Cerebellar cortex (tissue), 1 donor: ENCODE results near the gene DMAC1.

Source experiments
- DNase-seq: peaks from one replicate; pipeline ENCODE4 v3.0.0-alpha.2; 2015; ENCODE audit warnings: low spot score

DMAC1 gene, protein sequence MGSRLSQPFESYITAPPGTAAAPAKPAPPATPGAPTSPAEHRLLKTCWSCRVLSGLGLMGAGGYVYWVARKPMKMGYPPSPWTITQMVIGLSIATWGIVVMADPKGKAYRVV

DNA sequence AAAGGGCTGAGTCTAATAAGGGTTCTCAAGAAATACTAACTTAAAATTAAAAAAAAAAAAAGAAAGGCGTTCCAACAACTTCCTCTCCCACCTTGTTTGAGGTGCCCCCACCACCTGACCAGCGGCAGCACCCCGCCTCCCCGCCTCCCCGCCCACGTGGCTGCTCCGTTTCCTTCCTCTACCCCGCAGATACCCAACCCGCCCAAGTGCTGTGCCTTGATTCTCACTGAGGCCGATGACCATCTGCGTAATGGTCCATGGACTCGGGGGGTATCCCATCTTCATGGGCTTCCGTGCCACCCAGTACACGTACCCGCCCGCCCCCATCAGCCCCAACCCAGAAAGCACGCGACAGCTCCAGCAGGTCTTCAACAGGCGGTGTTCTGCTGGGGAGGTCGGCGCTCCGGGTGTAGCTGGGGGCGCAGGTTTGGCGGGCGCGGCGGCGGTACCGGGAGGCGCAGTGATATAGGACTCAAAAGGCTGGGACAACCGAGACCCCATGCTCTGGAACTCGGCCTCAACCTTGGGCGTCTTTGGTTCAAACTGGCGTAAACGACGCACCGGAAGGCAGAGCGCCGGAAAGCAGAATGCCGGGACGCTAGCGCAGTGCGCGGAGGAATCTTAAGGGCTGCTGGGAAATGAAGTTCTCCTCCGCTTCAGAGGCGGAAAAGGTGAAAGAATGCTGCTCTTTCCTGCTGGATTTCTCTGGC lies at the start of gene DMAC1:
Gene DMAC1 (minus strand): TSS at position 545 of the 710 bp plus-strand sequence. CDS start 44 bp downstream, at position 501.
- DNase-seq = peak; percentile 90

DNA sequence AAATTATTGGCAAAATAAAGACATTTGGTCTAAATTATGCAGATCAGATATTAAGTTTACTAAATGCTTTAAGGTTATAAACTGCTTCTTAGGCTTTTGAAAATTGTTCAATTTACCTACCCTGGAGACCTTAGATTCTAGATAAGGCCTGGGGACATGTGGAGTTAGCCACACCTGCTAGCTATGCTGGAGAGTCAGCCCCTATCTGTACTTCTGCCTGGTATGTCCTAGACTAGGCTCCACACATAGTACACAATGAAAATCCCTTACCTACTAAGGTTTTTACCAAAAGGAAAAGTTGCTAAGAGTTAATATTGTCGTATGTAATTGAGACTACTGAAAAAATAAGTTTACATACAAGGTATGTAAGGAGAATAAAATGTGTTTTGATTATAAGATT lies 49.8 kb upstream of the DMAC1 start:
- no peak for DNase-seq

DNA sequence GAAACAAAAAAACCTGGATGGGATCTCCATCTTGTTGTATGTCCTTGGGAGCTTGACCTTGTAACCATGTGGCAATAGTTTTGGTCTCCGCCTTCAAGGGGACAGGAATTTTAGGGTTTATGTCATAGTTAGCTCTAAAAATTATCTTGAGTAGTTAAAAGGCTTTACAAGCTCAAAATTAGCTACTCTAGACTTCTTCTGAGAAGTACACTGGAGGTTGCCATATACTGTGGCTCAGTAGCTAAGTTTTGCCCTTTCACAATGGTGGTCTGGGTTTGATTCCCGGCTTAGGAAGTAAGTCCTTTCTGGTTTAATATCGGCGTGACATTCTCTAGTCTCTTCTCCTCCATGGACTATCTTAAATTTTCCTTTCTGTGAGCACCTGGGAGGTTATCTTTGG lies 48.9 kb upstream of the DMAC1 start:
- DNase-seq = no peak

DNA sequence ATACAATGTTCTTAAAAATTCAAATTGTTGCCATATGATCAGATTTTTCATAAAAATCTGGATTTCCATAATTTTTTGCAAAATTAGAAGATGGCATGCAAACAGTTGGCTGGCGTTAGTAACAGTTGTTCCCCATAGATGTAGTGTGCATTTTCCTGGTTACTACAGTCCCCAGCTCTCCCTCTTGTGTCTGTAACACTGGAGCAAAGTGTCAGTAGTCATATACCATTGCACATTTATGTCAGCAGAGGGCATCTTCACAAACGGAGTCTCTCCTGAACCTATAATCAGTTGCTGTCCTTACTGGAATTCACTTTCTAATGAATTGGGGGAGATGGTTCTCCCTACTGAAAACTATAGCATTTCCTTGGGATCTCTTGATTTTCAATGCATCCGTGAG lies 44.7 kb upstream of the DMAC1 start:
- DNase-seq = peak; percentile 25

DNA sequence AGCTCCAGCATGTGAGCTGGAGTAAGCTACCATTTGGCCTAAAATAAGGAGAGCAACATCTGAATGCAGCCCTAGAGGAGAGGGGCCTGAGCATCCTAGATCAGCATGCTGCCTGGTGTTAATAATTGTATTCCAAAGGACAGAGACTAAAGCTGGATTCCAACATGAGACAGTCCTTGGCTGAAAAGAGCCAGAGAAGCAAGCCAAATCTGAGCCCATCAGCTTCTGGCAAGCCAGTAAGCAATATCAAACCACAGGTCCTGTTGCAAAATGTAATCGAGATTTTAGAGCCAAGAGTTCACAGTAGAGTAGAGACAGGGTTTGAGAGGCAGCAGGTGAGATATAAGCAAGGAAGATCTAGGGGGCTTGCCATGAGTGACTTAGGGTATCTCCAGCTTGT lies 42.3 kb upstream of the DMAC1 start:
- DNase-seq = peak; percentile 87

DNA sequence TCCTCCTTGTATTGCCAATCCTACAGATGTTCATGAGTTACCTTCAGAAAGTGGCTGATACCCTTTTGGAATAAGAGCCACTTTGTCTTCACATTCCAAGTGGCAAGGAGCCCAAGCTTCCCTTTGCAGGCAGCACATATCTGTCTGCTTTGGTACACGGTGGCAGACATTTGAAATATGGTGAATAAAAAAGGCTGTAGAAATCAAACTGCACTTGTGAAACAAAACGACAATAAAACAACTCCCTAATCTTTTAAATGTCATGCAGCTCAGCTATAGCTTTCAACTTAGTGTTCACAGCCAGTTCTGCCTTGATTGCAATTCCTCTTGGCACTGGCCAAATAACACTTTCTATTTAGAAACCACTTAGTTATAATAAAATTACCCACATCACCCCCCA lies 35.0 kb upstream of the DMAC1 start:
- DNase-seq = peak; percentile 9

DNA sequence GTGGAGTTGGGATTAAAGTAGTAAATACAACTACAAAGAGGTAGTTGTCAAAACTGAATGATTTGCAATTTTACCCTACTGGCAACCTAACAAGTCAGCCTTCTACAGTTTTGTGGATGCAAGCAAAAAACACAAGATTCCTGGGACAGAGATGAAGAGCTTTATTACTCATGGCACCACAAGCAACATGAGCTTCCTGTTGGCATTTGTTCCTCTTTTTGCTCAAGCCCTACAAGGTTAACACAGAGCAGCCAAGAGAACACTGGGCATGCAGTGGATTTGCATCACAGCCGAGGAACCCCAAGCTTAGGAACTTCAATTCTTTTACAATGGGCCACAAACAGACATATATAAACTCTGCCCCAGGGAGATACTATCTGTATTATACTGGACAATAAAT lies 28.8 kb upstream of the DMAC1 start:
- no peak for DNase-seq

DNA sequence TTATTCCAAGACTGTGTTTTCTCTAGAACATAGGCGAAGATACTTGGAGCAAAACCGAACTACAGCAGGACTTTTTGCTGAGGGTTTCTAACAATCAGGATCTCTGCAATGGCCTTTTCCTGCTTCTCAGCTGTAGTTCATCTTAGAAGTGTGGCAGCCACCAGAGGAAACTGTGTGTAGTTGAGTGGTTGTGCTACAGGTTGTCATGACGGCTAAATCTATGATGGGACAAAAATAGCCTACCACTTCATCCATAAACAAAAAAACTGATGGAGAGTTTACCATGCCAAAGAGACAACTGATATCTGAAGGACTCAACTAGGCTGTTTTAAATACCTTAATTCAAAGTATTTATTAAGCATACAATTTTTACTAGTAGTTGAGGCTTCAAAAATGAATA lies 28.2 kb upstream of the DMAC1 start:
- DNase-seq = no peak

DNA sequence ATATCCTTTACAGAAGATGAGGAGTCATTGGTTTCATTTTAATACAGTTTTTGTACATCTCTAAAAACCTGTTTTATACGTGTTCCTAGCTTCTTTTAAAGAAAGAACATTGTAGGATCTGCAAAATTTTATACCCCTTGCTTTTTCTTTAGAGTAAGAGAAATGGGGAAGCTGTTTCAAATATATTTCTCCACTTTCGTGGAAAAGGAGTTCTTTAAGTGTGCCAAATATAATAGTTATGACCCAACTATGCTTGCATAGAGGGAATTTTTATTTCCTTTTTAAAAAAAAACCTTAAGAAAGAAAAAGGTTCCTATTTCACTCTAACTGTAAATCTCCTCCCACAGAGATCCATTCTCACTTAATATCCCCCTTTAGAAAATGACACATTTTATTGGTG lies 27.5 kb upstream of the DMAC1 start:
- DNase-seq = no peak

DNA sequence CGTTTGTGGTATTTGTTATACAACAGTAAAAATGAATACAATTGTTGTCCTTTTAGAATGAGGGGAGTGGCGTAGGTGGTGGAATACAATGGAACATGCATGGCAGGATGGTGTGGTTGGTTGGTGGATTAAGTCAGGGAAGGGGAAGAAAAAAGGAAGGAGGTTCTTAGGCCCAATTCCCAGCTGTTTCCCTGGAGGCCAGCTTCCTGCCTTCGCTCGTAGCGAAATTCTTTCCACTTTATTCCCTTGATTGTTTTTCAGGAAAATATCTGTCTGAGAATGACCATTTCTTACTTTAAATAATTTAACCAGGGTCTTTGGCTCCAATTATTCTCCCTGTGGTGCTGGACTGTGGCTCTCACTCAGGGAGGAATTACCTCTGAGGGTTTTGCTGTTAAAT lies 24.1 kb upstream of the DMAC1 start:
- DNase-seq = no peak

DNA sequence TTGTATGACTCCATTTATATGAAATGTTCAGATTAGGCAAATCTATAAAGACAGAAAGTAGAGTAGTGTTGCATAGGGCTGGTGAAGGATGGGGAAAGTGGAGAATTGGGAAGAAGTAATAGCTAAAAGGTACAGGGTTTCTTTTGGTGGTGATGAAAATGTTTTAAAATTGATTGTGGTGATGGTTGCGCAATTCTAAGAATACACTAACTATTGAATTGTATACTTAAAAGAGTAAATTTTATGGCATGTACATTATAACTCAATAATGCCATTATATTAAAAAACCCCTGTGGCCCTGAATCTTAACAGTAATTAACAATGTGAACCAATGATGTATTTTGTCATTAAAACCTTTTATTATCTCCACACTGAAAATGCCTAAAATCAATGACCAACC lies 20.4 kb upstream of the DMAC1 start:
- DNase-seq = no peak

DNA sequence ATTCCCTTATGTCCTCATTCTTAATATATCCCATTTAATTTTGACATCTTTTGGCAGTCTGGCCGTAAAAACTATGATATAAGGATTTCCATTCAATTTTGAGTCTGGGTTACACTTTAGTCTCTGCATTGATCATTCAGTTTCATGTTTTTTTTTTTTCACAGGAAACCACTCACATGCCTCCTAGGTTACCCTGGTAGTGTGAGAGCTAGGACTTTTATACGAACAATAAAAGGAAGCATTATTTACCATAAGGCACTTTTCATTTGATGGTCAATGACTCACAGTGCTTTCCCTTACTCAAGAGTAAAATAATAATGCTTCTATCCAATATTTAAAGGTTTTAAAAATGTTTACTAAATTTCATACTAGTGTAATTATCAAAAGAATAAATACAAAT lies 16.4 kb upstream of the DMAC1 start:
- DNase-seq = no peak

DNA sequence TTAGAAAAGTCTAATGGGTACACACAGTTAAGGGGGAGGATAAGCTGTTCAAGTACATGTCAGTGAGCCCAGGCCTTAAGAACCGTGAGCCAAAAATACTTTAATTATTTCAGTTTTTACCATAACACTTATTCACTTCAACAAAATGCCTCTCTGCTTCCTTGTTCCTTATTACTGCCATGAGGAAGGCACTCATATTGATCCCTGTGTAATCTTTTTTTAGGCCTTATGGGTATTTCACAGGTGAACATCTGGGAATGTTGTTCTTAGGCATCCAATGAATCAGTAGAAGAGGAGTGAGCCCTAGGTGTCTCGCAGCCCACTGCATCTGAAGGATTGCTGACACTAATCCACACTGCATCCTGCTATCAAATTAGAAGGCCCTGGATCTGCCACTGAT lies 13.5 kb upstream of the DMAC1 start:
- no peak for DNase-seq

DNA sequence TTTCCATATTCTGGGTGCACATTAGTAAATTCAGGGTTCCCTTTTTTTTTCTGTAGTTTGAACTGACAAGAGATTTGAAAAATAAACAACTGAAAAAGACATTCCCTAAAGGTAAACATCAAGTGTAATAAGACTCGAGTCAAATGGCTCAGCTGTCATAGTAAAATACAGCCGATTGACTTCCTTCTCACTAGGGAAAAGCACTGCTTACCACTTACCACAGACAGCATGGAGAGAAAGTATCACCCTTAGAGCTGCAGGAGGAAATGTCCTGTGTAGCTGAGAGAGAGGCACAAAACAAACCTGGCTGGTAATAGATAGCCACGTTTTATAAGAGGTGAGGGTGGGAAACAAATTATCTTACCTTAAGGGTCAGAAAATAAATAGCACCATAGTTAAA lies 12.1 kb upstream of the DMAC1 start:
- DNase-seq = no peak

DNA sequence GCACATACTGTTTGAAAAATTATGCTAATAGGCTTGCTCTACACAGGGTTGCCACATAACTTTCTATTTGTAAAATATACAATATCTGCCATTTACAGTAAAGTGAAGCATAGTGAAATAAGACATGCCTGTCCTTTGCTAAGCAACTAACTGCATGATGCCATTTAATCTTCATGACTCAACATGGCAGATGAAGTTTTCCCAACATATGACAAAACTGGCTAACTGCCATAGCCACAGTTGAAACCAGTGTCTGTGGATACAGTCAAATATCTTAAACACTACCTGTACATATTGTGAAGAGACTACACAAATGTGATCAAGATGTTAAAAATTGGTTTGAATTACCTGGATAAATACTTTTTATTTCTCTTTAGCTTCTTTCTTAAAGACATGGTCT lies 3.1 kb upstream of the DMAC1 start:
- DNase-seq = no peak

DNA sequence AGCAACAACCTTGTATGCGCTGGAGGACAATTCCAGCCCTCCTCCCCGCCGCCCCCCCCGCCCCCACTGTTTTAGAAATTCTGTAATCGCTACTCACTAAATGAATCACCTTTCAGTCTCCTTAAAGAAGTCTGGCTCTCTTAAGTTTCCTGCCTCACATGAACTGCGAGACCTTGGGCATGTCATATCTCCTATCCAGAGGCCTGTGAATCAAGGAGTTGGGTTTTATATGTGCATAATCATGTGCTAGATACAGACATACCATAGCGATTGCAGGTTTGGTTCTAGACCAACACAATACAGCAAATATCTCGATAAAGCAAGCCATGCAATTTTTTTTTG lies 337 bp upstream of the DMAC1 start:
- DNase-seq = no peak

DNA sequence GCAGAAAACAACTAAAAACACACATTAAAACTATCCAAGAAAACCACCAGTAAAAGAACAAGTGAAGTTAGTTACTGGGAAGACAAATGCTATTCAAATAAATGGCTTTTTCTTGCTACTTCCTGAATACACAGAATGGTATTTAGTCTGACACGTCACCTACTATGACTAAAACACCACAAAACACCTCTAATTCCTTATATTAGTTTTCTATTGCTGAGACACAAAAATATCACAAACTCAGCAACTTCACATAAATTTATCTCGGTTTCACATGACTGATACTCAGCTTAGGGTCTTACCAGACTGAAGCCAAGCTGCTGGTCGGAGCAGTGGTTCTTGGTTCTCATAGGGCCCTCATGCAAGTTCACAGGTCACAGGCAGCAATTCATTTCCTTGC lies 5.4 kb downstream of the DMAC1 start:
- DNase-seq = no peak

DNA sequence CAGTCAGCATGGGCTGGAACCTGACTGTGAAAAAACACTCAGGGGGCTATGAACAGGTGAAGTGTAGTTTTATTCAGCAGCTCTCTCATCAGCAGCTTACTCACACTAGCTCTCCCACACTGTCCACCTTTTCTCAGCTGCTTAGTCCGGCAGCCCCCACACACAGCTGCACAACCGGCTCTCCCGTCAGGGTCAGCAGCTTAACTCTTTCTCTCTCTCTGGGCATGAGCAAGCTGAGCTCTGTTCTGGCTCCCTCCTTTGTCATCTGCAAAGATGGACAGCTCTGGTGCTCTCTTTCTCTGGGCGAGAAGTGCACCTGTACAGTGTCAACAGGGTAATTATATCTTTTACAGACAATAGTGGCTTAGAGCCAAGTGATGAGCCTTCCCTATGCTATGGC lies 8.2 kb downstream of the DMAC1 start:
- DNase-seq = no peak

DNA sequence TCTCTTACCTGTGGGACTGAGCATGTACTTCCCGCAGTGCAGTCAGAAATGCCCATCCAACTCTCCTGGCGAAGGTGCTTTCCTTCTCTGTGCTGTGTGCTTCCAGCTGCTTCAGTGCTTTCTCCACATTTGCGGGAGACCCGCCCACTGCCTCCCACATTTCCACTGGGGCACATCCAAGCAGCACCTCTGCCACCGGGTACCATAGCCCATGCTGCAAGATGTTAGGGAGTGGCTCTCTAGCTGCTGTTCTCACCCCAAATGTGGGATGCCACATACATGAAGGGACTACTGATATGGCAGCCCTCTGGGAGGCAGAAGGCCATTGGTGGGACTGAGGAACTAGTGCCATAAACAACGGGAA lies 8.8 kb downstream of the DMAC1 start:
- no peak for DNase-seq

DNA sequence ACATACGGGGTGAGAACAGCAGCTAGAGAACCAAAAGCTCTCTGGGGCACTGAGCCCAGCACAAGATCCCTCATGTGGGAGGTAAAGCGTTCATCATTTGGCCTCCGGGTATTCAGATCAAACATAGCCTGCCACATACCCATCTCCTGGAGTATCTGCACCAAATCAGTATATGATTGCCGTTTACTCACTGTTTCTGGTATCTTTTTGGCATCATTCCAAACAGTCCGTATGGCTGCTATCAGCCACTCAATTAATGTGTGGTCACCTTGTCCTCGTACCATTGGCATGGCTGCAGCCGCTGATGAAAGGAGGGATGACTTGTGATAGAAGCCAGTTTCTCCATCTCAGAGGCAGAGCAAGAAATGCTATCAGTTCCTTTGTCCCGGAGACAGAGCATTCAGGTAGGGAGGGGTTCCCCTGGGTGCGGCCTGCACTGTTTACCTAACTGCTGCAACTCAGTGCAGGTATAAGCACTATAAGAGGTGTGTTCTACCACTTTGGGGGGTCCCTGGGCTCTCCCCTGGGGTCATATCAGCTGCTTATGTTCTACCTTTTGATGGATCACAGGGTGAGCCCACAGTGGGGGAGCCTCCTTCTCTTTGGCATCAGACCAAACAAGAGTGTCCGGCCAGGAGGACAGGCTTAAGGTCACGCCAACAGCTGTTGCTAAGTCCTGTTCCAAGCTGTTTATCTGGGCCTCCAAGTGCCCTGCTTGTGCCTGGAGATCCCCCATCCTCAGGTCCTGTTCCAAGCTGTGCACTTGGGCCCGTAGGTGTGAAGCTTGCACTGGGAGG lies 9.4 kb downstream of the DMAC1 start:
- no peak for DNase-seq

DNA sequence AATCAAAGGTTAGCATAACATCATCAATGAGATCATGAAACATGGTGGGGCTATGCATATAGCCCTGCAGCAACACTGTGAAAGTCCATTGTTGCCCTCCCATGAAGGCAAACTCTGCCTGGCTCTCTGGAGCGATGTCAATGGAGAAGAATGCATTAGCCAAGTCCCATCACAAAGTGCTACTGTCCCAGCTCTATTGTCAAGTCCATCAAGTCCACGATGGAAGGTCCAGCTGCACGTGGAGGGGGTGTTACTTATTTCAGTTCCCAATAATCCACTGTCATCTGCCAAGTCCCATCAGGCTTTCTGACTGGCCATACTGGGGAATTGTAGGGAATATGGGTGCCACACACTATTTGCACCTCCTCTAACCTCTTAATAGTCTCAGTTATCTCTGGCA lies 10.8 kb downstream of the DMAC1 start:
- no peak for DNase-seq

DNA sequence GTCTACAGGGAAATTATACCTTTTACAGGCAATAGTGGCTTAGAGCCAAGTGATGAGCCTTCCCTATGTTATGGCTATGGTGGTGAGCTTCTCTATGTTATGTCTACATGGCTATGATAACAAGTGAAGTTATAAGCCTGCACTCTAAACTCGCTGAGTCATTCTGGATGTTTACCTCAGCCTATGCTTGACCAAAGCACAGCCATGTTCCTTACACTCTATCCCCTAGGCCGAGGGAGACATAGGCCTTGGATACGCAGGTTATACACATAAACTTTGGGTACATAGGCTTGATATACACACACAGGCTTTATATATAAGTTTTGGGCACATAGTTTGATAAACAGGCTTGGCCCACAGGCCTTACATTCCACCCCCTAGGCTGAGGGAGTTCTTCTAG lies 13.8 kb downstream of the DMAC1 start:
- no peak for DNase-seq

DNA sequence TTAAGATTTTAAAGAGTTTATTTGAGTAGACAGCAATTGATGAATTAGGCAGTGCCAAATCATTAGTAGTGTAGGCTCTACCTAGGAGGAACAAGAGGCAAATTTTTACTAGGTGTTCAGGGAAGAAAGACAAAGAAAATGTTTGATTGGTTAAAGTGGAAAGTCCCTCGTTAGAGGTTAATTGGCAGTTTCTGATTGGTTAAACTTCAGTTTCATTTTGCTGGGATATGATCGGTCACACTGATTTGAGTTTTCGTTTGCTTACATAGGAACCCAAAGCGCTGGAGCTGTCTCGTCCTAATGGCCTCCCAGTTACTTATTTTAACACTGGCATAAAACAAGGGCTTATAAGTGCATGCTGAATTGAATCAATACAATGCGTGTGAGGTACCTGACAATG lies 15.1 kb downstream of the DMAC1 start:
- no peak for DNase-seq

DNA sequence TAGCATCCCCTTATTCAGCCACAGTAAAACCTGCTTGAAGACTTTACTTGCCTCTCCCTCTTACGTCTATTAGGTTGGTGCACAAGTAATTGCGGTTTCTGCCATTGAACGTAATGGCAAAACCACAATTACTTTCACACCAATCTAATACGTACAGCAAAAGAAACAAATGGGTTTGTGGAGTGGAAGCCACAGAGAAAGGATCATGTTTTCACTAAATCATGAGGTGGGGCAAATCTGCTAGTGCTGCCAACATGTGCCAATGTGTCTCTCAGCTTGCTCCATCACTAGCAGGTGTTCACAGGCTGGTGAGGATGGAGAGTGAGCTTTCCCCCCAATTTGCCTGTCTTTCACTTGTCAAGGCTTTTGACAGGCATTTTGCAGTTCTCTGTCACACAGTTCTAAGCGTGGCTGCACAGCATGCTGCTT lies 15.9 kb downstream of the DMAC1 start:
- no peak for DNase-seq
